HepG2 (cell line): ENCODE data around the gene POLR1G. TPM values are rescaled to one million over a fixed set of nuclear protein-coding genes. Genes with fewer than 3 reads are reported as not detected.

Experiments
- ATAC-seq: fragments of 200-7000 bp; cut with Tn5 transposase; 3 replicates; pipeline ENCODE4 v1.9.1; 2020; ENCODE audit warnings: mild to moderate bottlenecking, moderate library complexity
- BruUV-seq: library from RNA; stranded (reverse); fragments of 400-500 nt; replicated peaks from 2 replicates; lab custom pipeline; 2021; lab: Mats Ljungman, UMichigan
- CTCF ChIA-PET: fragments of 300-600 bp; formaldehyde crosslinking; extraction: SDS; loops from one replicate; lab custom pipeline; 2021; ENCODE audit warnings: low total read pairs, inconsistent platforms, low intra/inter-chr PET ratio; lab: Yijun Ruan, JAX
- POLR2A ChIA-PET: fragments of 350-600 bp; sonication (Branson Sonifier 250); formaldehyde crosslinking; loops from one replicate; lab custom pipeline; 2020; ENCODE audit warnings: antibody characterized with exemption, inconsistent platforms; lab: Yijun Ruan, JAX
- DNase-seq: peaks from one replicate; pipeline ENCODE4 v3.0.0-alpha.2; 2015; ENCODE audit warnings: low spot score
- FAIRE-seq: peaks from 3 replicates; lab custom pipeline; 2011; peaks lifted over from hg19 to GRCh38; lab: Jason Lieb, UNC
- H2AFZ ChIP-seq: one replicate; pipeline ENCODE4 v1.6.1; 2011; ENCODE audit warnings: low read length, inconsistent platforms
- H3K27ac ChIP-seq: fragments of 300-600 bp; 3 replicates; pipeline ENCODE4 v1.8.0; 2011; ENCODE audit warnings: mixed run types, mild to moderate bottlenecking, mixed read lengths, low read length, inconsistent platforms; ENCODE audit not compliant: insufficient read depth; ENCODE audit errors: extremely low read length
- H3K27me3 ChIP-seq, 2 experiments: fragments of 200-600 bp in 1 of 2; 2 replicates in 1 of 2; 3 replicates in 1 of 2; pipeline versions ENCODE4 v1.6.0 to v1.8.0; 2011; ENCODE audit warnings: low read length in 2 of 2, mild to moderate bottlenecking in 2 of 2, moderate library complexity in 2 of 2, inconsistent platforms in 1 of 2; ENCODE audit not compliant: insufficient read depth in 2 of 2, control insufficient read depth in 1 of 2
- H3K36me3 ChIP-seq, 2 experiments: fragments of 200-600 bp in 1 of 2; replicated peaks in 1 of 2; 2 replicates in 1 of 2; 3 replicates in 1 of 2; pipeline versions ENCODE4 v1.5.1 to v1.8.0; 2011; ENCODE audit warnings: low read length in 2 of 2, inconsistent platforms in 1 of 2; ENCODE audit not compliant: insufficient read depth in 2 of 2, control insufficient read depth in 1 of 2
- H3K4me1 ChIP-seq: 2 replicates; pipeline ENCODE4 v1.5.1; 2012; ENCODE audit warnings: low read length, inconsistent platforms; ENCODE audit not compliant: insufficient read depth
- H3K4me2 ChIP-seq: 2 replicates; pipeline ENCODE4 v1.6.0; 2011; ENCODE audit warnings: low read depth, low read length, inconsistent platforms
- H3K4me3 ChIP-seq, 3 experiments: fragments of 200-600 bp in 1 of 3; sonication (generic), shearing (Covaris generic) in 1 of 3; replicated peaks in 1 of 3; 2 replicates each; pipeline ENCODE4 v1.5.1; 2011 to 2016; ENCODE audit warnings: low read length in 3 of 3, inconsistent platforms in 2 of 3, low read depth in 2 of 3, mild to moderate bottlenecking in 2 of 3, control low read depth in 1 of 3, mixed read lengths in 1 of 3; ENCODE audit not compliant: insufficient read depth in 1 of 3
- H3K79me2 ChIP-seq: one replicate; pipeline ENCODE4 v1.6.1; 2011; ENCODE audit warnings: low read length, inconsistent platforms; ENCODE audit not compliant: insufficient read depth
- H3K9ac ChIP-seq: 2 replicates; pipeline ENCODE4 v1.6.0; 2011; ENCODE audit warnings: mild to moderate bottlenecking, low read depth, low read length, inconsistent platforms; ENCODE audit not compliant: insufficient read depth
- H3K9me3 ChIP-seq: 2 replicates; pipeline ENCODE4 v1.5.1; 2012; ENCODE audit warnings: mild to moderate bottlenecking, low read length
- H4K20me1 ChIP-seq: 2 replicates; pipeline ENCODE4 v1.6.0; 2011; ENCODE audit warnings: inconsistent platforms, mild to moderate bottlenecking, low read length, moderate library complexity; ENCODE audit not compliant: insufficient read depth
- ASH2L ChIP-seq: fragments of 300-600, 200-600 bp; sonication (generic); IDR thresholded peaks from 2 replicates; pipeline ENCODE4 v1.7.0; 2017; ENCODE audit warnings: low read depth, mild to moderate bottlenecking, moderate library complexity, mixed read lengths, low read length; ENCODE audit not compliant: insufficient read length
- GFI1 ChIP-seq: sonication (generic); formaldehyde crosslinking; IDR thresholded peaks from 2 replicates; pipeline ENCODE4 v1.5.0; 2020; ENCODE audit warnings: missing genetic modification reagents, mild to moderate bottlenecking, borderline replicate concordance
- NFATC3 ChIP-seq: sonication (generic); formaldehyde crosslinking; IDR thresholded peaks from 2 replicates; pipeline ENCODE4 v1.5.1; 2020; ENCODE audit warnings: mild to moderate bottlenecking, missing genetic modification reagents
- SIX4 ChIP-seq: sonication (generic); formaldehyde crosslinking; IDR thresholded peaks from 2 replicates; pipeline ENCODE4 v1.4.0; 2020; ENCODE audit warnings: missing genetic modification reagents
- ZBTB33 ChIP-seq: sonication (generic); formaldehyde crosslinking; IDR thresholded peaks from 2 replicates; pipeline ENCODE4 v1.4.0; 2020; ENCODE audit warnings: missing genetic modification reagents
- ZFP36L1 ChIP-seq: sonication (generic); formaldehyde crosslinking; IDR thresholded peaks from 2 replicates; pipeline ENCODE4 v1.8.0; 2022; ENCODE audit warnings: mild to moderate bottlenecking, missing genetic modification reagents, moderate library complexity
- ZFY ChIP-seq: sonication (generic); formaldehyde crosslinking; IDR thresholded peaks from 2 replicates; pipeline ENCODE4 v1.4.0; 2020; ENCODE audit warnings: missing genetic modification reagents
- ZNF546 ChIP-seq: sonication (generic); formaldehyde crosslinking; conservative IDR thresholded peaks from 2 replicates; pipeline ENCODE4 v1.8.1; 2023; ENCODE audit warnings: mild to moderate bottlenecking, missing genetic modification reagents
- ZNF615 ChIP-seq: sonication (generic); formaldehyde crosslinking; IDR thresholded peaks from 2 replicates; pipeline ENCODE4 v1.5.0; 2020; ENCODE audit warnings: mild to moderate bottlenecking, missing genetic modification reagents, borderline replicate concordance
- ZNF790 ChIP-seq: sonication (generic); formaldehyde crosslinking; IDR thresholded peaks from 2 replicates; pipeline ENCODE4 v1.8.0; 2022; ENCODE audit warnings: missing genetic modification reagents, mild to moderate bottlenecking, borderline replicate concordance
- ZSCAN30 ChIP-seq: sonication (generic); formaldehyde crosslinking; IDR thresholded peaks from 2 replicates; pipeline ENCODE4 v1.5.0; 2020; ENCODE audit warnings: mild to moderate bottlenecking, missing genetic modification reagents
- WGBS: methylation state at CpG from one replicate; pipeline ENCODE4 v1.1.6; 2017; ENCODE audit warnings: low lambda C conversion rate; 5-methylcytosine and 5-hydroxymethylcytosine counted together
- in situ Hi-C: cut with HindIII; loops from 2 replicates; pipeline ENCODE4 v1.10.0; 2017; ENCODE audit warnings: low pct_unique_long_range_greater_than_20kb; ENCODE audit not compliant: extremely low pct_ligation_motif_present
- intact Hi-C: fragments of 100-400 bp; cut with micrococcal nuclease; formaldehyde crosslinking; loops from one replicate; pipeline ENCODE4 v1.10.0; 2022; ENCODE audit not compliant: unreplicated experiment
- polyA plus RNA-seq, 8 experiments: library from polyadenylated mRNA; depleted of rRNA in 3 of 8; stranded (reverse) in 7 of 8; unstranded in 1 of 8; fragments of >200 nt; fragmentation: Illumina TruSeq in 4 of 8; extraction: Trizol in 4 of 8; gene quantifications; 2 replicates each; pipeline versions ENCODE4 v1.2.1 to v1.2.3, GENCODE V29; 2011 to 2016; ENCODE audit warnings: low read depth in 4 of 8, missing spikeins in 1 of 8, mixed read lengths in 1 of 8; ENCODE audit not compliant: insufficient read depth in 1 of 8
- total RNA-seq, 5 experiments: library from RNA; depleted of rRNA; stranded (reverse); fragments of >200 nt; fragmentation: Illumina TruSeq; extraction: Trizol; gene quantifications; 2 replicates each; pipeline ENCODE4 v1.2.3, GENCODE V29; 2016; ENCODE audit warnings: low read depth in 1 of 5
- TF ChIP-seq, protein P1 (sequence below): sonication (generic); formaldehyde crosslinking; IDR thresholded peaks from 2 replicates; pipeline ENCODE4 v1.5.0; 2020; ENCODE audit warnings: mild to moderate bottlenecking, missing genetic modification reagents, borderline replicate concordance
- TF ChIP-seq, protein P2 (sequence below), 2 experiments: fragments of 450-650 bp in 1 of 2; sonication (generic) in 1 of 2; formaldehyde crosslinking; IDR thresholded peaks; 2 replicates each; pipeline versions ENCODE4 v1.5.0 to v1.8.0; 2020 to 2022; ENCODE audit warnings: mild to moderate bottlenecking in 1 of 2, missing genetic modification reagents in 1 of 2

POLR1G gene
- total and polyA plus RNA-seq, 2 of the 13 experiments (the other 11 are each of a cell fraction or from before 2014, with no cell fraction given), result 3.5 to 20.8 TPM

DNA sequence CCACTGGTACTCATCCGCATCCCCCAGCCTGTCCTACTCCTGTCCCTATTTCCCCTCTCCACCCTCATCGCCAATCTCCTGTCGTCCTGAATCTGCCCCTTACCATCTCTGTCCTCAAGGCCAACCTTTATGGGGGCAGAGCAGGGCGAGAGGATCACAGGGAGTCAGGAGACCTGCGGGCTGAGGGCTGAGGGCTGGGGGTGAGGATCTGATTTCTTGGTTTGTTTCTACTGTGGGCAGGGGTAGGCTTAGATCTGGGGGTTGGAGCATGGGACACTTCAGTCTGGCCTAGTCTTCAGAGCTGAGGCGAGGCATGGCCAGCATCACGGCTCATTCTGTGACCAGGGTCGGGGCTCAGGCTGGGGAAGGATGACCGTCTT, 33.8 kb downstream of the POLR1G start (continued):
- TF ChIP-seq, protein P1, sequence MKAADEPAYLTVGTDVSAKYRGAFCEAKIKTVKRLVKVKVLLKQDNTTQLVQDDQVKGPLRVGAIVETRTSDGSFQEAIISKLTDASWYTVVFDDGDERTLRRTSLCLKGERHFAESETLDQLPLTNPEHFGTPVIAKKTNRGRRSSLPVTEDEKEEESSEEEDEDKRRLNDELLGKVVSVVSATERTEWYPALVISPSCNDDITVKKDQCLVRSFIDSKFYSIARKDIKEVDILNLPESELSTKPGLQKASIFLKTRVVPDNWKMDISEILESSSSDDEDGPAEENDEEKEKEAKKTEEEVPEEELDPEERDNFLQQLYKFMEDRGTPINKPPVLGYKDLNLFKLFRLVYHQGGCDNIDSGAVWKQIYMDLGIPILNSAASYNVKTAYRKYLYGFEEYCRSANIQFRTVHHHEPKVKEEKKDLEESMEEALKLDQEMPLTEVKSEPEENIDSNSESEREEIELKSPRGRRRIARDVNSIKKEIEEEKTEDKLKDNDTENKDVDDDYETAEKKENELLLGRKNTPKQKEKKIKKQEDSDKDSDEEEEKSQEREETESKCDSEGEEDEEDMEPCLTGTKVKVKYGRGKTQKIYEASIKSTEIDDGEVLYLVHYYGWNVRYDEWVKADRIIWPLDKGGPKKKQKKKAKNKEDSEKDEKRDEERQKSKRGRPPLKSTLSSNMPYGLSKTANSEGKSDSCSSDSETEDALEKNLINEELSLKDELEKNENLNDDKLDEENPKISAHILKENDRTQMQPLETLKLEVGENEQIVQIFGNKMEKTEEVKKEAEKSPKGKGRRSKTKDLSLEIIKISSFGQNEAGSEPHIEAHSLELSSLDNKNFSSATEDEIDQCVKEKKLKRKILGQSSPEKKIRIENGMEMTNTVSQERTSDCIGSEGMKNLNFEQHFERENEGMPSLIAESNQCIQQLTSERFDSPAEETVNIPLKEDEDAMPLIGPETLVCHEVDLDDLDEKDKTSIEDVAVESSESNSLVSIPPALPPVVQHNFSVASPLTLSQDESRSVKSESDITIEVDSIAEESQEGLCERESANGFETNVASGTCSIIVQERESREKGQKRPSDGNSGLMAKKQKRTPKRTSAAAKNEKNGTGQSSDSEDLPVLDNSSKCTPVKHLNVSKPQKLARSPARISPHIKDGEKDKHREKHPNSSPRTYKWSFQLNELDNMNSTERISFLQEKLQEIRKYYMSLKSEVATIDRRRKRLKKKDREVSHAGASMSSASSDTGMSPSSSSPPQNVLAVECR (CRISPR knock-in tag), result peak; percentile 9; the same call in 1 of the 2 replicates

DNA sequence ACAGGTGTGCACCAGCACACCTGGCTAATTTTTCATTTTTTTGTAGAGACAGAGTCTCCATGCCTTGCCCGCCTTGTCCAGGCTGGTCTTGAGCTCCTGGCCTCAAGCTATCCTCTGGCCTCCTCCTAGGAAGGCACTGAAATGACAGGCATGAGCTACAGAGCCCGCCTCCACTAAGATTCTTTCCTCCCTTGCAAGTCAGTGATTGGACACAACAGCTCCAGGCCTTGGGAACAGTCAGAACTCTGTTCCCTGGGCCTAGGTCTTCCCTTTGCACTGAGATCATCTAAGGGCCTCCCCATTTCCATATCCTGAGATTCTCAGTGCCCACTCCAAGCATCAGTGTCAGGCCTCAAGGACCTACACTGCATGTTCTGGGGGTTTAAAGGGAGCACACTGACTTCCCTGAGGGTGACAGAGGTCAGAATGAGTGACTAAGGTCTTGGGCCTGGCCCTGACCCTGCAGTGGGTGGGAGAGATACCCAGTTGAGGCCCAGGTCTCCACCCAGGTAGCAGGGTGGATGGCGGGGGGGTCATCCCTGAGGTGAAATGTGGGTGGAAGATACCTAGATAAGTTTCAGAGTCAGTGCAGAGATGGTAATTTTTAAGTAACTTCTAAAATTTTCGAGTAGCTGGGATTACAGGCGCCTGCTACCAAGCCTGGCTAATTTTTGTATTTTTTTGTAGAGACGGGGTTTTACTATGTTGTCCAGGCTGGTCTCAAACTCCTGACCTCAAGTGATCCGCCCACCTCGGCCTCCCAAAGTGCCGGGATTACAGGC, 34.6 kb downstream of the POLR1G start:
- Histone ChIP-seq H3K9ac (peak overlapping the region; percentile 20; the same call in 1 of the 2 replicates), H3K36me3 (no peaks in the 10 kb centered on the region), H3K4me1 (peaks cover 58% of the 10 kb centered on the region), H4K20me1 (no peaks in the 10 kb centered on the region), H3K4me3 (peak overlapping the region in 1 of 3 experiments; percentile 77; a peak in 1 of 6 replicates), H3K27ac (no peak overlapping the region), H3K9me3 (no peaks in the 10 kb centered on the region), H3K27me3 (no peaks in the 10 kb centered on the region), H3K4me2 (peak overlapping the region; percentile 96), H2AFZ (no peak overlapping the region), H3K79me2 (no peaks in the 10 kb centered on the region)
- WGBS, result 23% methylated on average over 9 of the region's 9 CpGs
- FAIRE-seq, result peak; percentile 32
- DNase-seq, result no peak
- CTCF ChIA-PET, result interaction anchor here (3.7 to 4.4 kb wide), 2 partner anchors 37 to 45 kb away, joined by 21 to 117 read pairs; no protein-coding TSS in a partner anchor
- intact Hi-C loops (no loop called here), in situ Hi-C loops (loop anchor here (5.0 kb wide), 1 partner anchor 36 kb away; no protein-coding TSS in a partner anchor)
- peak; percentile 24 for ATAC-seq
- POLR2A ChIA-PET, result interaction anchor here (1.1 to 2.9 kb wide), 3 partner anchors 10 to 38 kb away, joined by 5 to 40 read pairs (median 11); partner anchors contain the start of gene FOSB
- BruUV-seq, result no TSS peak
- TF ChIP-seq NFATC3 (CRISPR knock-in tag) (no peak), GFI1 (no peak), ZNF790 (CRISPR knock-in tag) (no peak), ZFY (CRISPR knock-in tag) (no peak), ZNF615 (CRISPR knock-in tag) (no peak), ASH2L (no peak), ZNF546 (no peak), SIX4 (CRISPR knock-in tag) (no peak), ZBTB33 (CRISPR knock-in tag) (no peak), ZSCAN30 (CRISPR knock-in tag) (no peak), ZFP36L1 (CRISPR knock-in tag) (no peak)
- TF ChIP-seq, protein P2, sequence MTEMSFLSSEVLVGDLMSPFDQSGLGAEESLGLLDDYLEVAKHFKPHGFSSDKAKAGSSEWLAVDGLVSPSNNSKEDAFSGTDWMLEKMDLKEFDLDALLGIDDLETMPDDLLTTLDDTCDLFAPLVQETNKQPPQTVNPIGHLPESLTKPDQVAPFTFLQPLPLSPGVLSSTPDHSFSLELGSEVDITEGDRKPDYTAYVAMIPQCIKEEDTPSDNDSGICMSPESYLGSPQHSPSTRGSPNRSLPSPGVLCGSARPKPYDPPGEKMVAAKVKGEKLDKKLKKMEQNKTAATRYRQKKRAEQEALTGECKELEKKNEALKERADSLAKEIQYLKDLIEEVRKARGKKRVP (CRISPR knock-in tag; IDR thresholded peaks at IDR 0.05), result no peak
